HPDE6-E6E7 (cell line): ENCODE results near the gene ZBED5.

ENCODE experiments used
- DNase-seq: peaks from one replicate; pipeline ENCODE4 v3.0.0; 2011; ENCODE audit warnings: missing footprints; ENCODE audit errors: extremely low spot score

ZBED5 gene

DNA sequence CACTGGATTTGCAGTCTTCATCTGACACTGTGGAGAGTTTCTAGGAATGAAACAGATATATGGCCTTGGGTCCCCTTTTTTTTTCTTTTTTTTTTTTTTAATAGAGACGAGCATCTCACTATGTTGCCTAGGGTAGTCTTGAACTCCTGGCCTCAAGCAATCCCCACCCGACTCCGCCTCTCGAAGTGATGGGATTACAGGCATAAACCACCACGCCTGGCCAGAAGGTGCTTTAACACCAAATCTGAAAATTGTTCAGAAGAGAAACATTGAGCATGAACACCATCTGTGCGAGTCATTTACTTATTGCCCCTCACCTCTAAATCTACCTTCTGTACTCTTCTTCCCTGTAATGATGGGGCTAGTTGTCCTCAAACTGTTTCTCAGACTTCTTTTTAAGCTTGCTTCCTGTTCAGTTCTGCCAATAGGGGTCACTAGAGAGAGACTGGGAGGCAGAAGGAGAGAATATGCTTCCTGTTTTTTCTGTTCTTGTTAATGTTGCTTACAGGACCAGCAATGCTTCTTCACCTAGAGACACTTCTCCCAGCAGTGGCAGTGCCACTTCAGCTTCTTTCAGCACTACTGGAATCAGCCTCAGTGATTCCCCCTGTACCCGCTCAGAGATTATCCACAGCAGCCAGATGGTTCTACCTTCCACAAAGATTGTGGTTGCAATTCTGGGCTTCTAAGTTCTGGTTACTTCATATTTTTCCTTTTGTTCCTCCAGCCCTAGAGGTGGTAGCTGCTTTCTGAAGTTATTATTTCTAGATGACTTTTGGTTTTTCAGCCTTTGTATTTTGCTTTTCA, 20.8 kb upstream of the ZBED5 start:
- DNase-seq = no peak

DNA sequence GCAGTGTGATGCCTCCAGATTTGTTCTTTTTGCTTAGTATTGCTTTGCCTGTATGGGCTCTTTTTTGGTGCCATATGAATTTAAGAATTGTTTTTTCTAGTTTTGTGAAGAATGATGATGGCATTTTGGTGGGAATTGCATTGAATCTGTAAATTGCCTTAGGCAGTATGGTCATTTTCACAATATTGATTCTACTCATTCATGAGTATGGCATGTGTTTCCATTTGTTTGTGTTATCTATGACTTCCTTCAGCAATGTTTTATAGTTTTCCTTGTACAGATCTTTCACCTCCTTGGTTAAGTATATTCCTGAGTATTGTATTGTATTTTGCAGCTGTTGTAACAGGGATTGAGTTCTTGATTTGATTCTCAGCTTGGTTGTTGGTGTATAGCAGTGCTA, 18.3 kb upstream of the ZBED5 start:
- DNase-seq = no peak

DNA sequence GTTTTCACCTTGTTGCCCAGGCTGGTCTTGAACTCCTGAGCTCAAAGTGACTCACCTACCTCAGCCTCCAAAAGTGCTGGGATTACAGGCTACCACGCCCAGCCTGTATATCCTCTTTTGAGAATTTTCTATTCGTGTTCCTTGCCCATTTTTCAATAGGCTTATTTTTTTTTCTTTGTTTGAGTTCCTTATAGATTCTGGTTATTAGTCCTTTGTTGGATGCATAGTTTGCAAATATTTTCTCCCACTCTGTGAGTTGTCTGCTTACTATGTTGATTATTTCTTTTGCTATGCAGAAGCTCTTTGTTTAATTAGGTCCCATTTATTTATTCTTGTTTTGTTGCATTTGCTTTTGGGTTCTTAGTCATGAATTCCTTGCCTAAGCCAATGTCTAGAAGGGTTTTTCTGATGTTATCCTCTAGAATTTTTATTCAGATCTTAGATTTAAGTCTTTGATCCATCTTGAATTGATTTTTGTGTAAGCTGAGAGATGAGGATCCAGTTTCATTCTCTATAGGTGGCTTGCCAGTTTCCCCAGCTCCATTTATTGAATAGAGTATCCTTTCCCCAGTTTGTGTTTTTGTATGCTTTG, 17.7 kb upstream of the ZBED5 start:
- no peak for DNase-seq

DNA sequence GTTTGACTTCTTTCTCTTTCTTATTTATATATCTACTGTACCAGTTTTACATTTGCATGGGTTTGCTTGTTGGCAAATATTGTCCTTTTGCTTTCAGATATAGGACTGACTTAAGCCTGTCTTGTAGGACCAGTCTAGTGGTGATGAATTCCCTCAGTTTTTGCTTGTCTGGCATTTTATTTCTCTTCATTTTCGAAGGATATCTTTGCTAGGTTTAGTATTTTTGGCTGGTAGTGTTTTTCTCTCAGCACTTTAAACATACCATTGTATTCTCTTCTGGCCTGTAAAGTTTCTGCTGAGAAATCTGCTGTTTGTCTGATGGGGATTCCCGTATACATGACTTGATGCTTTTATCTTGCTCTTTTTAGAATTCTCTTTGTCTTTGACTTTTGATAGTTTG, 14.2 kb upstream of the ZBED5 start:
- no peak for DNase-seq

DNA sequence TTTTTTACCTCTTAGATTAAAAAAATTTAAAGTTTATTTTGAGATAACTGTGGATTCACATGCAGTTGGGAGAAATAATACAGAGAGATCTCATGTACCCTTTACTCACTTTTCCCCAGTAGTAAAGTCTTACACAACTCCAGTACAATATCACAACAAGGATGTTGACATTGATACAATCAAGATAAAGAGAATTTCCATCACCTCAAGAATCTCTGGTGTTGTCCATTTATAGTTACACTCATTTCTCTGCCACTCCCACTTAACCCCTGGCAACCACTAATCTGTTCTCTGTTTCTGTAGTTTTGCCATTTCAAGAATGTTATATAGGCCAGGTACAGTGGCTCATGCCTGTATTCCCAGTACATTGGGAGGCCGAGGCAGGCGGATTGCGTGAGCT, 10.5 kb upstream of the ZBED5 start:
- DNase-seq = no peak

DNA sequence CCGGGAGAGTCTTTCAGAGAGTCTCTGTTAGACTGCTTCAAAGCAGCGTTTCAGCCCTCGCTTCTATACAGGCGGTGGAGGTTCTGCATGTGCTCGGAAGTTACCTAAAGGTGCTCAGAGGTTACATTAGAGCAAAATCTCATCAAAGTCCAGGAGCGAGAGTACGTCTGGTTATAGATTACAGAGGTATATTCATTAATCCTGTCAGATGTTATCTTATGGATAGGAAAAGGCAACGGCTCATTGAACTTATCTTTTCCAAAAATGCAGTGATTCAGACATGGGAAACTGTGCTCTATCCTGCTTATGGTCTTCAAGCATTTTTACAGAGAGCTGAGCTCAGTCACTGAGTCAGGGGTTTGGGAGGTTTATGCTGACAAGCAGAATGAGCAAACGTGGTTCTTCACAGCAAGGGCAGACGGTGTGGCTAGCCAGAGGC, 9.1 kb upstream of the ZBED5 start:
- no peak for DNase-seq

DNA sequence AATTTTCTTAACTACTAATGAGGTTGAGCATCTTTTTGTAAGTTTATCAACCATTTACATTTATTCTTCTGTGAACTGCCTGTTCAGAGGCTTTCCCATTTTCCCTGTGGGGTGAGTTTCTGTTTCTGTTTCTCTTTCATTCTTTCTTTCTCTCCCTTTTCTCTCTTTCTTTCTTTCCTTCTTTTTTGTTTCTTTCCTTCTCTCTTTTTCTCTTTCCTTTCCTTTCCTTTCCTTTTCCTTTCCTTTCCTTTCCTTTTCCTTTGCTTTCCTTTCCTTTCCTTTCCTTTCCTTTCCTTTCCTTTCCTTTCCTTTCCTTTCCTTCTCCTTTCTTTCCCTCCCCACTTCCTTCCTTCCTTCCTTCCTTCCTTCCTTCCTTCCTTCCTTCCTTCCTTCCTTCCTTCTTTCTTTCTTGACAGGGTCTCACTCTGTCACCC, 8.0 kb upstream of the ZBED5 start:
- DNase-seq = no peak

DNA sequence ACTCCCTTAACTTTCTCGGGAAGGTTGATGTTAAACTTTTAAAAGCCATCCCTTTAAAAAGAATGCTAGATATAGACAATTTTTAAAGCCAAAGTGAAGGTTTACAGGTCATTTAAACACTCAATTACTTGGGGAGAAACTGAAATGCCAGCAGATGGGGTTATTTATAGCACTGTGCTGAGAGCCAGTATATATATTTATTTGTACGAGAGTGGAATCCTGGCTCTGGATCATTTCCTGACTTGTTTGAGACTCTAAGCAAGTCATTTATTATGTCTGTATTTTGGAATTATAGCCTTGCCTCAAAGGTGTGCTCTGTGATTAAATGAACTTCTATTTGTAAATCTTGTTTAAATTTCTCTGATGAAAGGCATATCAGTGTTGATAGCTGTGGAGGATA, 6.8 kb upstream of the ZBED5 start:
- DNase-seq = no peak

DNA sequence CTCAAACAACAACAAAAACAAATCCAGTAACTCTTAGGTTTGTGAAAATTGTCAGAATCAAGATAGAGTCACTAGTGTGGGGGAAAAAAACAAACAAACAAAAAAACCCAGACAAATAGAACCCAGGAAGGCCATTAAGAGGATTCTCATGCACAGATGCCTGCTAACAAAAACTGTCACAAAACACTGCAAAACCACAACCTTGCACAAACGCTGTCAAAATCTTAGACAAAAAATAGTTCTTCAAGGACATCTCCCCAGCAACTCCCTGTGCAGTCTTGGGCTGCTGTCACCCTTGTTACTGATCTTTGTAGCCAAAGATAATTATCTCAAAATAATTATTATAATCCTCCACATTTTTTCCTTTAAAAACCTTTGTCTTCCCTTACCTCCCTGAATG, 4.6 kb upstream of the ZBED5 start:
- DNase-seq = no peak

DNA sequence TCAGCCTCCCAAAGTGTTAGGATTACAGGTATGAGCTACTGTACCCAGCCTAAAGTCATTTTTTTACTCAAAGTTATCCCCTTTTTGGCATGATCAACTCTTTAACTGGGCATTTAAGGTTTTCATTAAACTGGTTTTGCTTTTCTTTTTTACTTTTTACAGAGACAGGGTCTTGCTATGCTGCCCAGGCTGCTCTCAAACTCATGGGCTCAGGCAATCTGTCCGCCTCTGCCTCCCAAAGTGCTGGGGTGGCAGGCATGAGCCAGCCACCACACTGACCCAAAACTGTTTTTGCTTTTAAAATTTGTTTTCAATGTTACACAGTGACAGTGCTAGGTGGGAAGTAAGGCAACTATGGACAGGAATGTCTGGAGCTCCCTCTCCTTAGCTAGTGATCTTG, 3.9 kb upstream of the ZBED5 start:
- no peak for DNase-seq

DNA sequence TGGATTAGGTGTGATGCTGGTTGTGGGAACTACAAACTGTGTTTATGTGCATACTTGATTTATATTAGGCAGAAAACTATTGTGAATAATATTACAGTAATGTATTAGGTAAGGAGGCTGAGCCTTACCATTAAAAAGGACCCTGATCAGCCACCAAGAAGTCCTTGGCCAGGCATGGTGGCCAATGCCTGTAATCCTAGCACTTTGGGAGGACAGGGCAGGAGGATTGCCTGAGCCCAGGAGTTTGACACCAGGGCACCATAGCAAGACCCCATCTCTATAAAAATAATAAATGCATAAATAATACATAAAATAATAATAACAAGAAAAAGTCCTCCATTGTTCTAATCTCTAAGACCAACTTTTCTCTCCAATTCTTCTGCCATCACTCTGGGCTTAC, 3.2 kb upstream of the ZBED5 start:
- no peak for DNase-seq

DNA sequence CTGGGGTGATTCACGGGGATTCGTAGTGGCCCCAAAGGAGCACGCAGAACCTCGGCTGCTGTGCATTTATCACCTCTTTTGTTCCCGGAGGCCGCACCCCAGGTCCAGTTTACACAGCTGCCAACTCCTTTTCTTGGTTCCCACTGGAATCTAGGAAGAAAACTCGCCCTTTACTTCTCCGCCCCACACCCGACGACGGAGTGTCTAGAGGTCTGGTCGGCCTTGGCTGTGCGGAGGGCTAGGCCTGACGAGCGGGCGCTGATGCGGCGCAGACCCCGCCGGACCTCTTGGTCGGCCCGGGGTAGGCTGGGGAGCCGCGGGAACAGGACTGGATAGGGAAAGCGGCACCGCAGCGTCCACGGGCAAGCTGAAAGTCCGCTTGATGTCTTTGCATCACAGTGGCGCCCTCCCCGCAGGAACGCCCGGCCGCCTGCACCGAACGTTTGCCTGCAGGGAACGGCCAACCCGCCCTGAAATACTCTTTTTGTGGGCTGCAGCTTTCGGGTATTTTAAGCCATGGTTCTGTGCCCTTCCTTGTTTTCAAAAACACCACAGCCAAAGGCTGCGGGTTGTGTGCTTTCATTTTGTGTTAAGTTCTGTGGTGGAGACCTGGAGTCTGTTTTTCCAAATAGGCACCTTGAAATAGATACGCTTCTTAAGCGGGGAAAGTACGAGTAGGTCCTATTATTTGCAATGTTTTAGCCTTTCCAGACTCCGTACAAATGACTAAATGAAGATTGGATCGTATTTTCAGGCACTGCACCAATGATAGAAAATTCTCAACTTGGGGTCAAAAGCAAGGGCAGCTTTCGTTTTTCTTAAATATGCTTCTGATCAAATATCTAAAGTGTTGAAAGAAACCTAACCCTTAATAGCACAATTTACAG, 829 bp upstream of the ZBED5 start:
- DNase-seq = peak; percentile 28

DNA sequence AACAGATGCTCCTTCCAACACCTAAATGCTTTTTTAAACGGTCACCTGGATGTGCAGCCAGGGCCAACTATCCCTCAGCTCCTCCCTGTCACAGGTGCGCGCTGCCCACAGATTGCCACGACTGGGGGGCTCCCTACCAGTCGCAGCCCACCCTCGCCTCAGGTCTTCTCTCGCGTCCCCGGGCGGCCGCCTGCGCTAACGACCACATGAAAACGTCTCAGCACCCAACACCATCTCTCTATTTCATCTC, 469 bp downstream of the ZBED5 start:
- DNase-seq = no peak

DNA sequence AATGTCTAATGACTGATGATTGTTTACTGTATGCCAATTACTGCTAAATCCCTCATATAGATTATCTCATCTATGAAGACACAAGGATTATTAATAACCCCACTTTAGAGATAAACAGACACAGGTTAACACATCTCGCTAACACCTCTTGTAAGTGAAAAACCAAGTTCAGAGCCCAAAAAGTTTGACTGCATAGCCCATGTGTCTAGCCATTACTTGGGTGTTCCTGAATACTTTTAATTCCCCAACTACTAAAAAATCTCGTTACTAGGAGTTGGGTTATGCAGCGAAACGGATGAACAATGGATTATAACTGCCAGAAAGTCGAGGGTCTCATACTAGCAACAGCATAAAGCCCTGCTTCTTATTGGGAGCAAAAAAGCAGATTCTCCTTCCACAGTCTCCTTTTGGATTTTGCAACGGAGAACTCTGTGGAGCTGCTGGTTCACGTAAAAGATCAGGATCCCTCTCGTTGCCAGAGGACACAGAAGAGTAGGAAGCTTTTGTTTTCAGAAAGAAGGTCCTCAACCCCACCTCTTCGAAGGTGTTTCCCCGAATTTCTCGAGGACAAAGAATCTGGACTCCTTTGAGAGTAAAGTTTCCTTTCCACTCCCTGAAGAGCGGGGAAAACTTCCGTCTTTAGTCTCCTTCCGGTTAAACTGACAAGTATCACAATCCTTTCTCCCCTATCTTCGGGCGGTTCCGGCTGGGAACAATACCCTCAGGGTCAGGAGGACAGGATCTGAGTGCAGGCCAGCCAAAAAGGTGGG, 979 bp downstream of the ZBED5 start:
- no peak for DNase-seq

DNA sequence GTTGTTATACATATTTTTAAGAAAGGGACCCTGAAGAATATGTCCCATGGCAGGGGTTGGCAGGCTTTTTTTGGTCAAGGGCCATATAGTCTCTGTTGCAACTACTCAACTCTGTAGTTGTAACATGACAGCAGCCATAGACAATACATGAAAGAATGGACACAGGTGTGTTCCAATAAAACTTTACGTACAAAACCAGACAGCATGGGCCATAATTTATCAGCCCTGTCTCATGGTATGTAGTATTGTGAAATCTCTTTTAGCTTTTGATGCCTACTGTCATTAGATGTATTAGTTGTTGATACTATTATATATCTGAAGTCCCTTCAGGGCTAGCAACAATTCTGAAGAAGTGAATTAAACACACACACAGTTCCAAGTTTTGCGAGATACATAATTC, 2.6 kb downstream of the ZBED5 start:
- no peak for DNase-seq

DNA sequence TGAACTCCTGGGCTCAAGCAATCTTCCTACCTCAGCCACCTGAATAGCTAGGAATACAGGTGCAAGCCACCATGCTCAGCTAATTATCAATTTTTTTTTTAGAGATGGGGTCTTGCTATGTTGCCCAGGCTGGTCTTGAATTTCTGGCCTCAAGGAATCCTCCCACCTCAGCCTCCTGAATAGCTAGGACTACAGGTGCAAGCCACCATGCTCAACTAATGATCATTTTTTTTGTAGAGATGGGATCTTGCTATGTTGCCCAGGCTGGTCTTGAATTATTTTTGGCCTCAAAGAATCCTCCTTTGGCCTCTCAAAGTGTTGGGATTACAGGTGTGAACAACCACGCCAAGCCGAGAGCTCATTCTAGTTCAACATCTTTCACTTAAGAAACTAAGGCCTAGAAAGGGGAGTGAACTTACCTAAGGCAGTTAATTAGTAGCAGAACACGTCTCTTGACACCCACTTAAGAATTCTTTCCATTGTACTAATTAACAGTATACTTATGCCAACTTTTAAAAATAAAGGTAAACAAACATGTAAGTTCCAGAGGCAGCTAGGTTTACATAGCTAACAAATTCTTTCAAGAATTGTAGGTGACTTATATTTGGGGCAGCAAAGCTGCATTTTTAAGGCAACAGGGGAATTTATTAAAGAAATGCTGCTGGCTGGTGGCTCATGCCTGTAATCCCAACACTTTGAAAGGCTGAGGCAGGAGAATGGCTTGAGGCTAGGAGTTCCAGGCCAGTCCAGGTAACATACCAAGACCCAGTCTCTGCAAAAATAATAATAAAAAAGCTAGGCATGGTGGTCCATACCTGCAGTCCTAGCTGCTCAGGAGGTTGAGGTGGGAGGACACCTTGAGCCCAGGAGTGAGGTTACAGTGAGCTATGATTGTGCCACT, 9.6 kb downstream of the ZBED5 start:
- no peak for DNase-seq

DNA sequence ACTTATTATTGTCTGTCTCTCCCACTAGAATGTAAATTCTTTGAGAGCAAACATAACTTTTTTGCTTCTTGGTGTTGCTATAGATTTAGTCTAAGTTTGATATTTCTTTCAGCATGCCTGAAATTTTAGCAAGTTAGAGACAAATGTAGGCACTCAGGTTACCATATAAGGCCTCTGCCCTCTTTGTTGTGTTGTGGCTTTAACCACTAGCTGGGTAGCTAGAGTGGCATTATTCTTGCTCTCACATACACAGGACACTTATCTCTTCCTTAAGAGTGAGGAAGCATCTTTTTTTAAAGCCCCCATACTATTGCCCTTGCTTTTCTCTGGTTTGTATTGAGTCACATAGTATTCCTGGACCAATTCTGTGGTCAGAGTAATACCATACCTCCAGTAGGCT, 11.2 kb downstream of the ZBED5 start:
- DNase-seq = no peak

DNA sequence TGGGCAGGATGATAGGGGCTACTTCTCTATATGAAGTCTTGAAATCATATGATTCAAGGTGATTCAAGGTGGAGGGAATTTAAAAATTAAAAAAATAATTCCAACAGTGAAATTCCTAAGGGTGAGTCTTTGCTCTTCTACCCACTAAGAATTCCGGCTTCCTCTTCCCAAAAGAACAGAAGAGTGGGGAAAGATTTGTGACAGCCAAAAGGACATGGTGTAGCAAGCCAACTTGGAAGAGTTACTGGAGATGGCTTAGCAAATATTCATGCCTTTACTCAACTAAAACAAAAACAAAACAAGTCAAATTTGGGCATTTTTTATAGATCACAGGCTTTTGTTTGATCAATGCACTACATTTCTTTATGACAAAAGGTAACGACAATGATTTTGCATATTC, 12.3 kb downstream of the ZBED5 start:
- DNase-seq = no peak

DNA sequence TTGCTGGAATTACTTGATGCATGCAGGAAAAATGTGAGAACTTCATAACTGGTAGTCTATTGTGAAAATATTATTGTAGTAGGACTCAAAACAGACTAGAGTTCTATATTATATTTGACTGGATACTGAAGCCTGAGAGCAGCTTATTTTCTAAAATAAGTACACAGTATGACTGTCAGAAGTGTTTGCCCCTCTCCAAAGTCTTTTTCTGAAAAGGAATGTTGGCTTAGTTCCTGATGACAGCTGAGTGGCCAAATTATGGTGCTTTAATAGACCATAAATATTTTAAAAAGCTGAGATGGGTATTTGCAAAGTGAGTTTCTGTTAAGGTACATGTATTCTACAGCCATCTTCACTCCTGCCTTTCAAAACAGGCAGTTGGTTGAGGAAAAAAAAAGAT, 13.1 kb downstream of the ZBED5 start:
- no peak for DNase-seq

DNA sequence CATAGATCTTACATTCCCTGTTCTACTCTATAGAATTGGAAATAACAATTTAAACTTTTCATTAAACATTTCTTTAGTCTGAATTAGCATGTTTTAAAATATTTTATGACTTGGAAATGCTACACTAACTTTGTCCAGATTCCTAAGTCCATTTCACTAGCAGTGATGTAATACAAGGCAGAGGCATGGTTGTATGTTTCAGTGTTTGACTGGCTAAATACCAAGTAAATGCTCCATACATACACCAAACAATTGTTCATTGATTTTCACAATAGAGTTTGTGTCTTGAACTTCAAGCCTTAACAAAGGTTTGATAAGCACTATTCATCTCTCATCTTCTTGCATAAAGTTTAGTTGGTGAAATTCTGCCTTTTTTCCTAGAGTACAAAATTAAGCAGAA, 13.5 kb downstream of the ZBED5 start:
- DNase-seq = no peak

DNA sequence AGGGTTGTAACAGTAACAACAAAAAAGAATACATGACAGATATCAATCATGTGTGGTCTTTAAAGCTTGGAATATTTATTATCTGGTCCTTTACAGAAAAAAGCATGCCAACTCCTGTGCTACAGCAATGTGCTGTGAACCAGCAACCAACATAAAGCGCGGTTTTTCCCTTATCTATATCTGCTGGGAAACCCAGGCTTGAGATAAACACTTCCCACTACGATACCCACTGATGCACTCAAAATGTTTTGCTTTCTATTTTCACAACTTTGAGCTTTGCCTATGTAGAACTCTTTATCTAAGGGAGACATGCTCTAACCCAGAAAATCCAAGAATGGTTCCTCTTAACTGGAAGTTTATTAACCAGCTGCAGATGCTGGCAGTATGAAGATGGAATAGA, 19.0 kb downstream of the ZBED5 start:
- DNase-seq = no peak
